ENCODE measurements around the gene SNX9. TPM values are rescaled to one million over a fixed set of nuclear protein-coding genes. Genes with fewer than 3 reads are reported as not detected.
A peak's percentile ranks its signal among the peaks of the same experiment; 100 is the strongest.

The SNX9 gene
- polyA plus RNA-seq, 2 of the 4 experiments (the other 2 are of a cell fraction), result 13.9 to 29.8 TPM

GRCh38 chr6:157822245-157823000, 623 bp upstream of the SNX9 start:
- Histone ChIP-seq H3K9me3 (no peaks in the 10 kb centered on the region), H3K4me2 (peak overlapping the region; percentile 94), H3K4me3 (peak overlapping the region; percentile 99), H3K27ac (peak overlapping the region; percentile 96 to 99), H3K4me1 (peaks cover 22% of the 10 kb centered on the region)
- DNase-seq (ENCODE audit: low read depth in 1 of 2, low spot score in 1 of 2) (peak; percentile 10 to 12), ATAC-seq (peak; percentile 51 to 68), FAIRE-seq (no peak)
- ChIA-PET CTCF (interaction anchor here (1.3 kb wide), 1 partner anchor 21 kb away, joined by 3 read pairs; no protein-coding TSS in a partner anchor), POLR2A (interaction anchor here (1.2 kb wide), 1 partner anchor 58 kb away, joined by 3 read pairs; no protein-coding TSS in a partner anchor)
- 90% methylated on average over 10 of the region's 53 CpGs for WGBS (ENCODE audit: missing lambda C conversion rate)
- TF ChIP-seq, protein P1, sequence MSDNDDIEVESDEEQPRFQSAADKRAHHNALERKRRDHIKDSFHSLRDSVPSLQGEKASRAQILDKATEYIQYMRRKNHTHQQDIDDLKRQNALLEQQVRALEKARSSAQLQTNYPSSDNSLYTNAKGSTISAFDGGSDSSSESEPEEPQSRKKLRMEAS (IDR thresholded peaks at IDR 0.05), result peak; percentile 35; the same call in 1 of the 2 replicates
- TF ChIP-seq, protein P2, sequence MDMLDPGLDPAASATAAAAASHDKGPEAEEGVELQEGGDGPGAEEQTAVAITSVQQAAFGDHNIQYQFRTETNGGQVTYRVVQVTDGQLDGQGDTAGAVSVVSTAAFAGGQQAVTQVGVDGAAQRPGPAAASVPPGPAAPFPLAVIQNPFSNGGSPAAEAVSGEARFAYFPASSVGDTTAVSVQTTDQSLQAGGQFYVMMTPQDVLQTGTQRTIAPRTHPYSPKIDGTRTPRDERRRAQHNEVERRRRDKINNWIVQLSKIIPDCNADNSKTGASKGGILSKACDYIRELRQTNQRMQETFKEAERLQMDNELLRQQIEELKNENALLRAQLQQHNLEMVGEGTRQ (IDR thresholded peaks at IDR 0.05), result no peak
- TF ChIP-seq, protein P3, sequence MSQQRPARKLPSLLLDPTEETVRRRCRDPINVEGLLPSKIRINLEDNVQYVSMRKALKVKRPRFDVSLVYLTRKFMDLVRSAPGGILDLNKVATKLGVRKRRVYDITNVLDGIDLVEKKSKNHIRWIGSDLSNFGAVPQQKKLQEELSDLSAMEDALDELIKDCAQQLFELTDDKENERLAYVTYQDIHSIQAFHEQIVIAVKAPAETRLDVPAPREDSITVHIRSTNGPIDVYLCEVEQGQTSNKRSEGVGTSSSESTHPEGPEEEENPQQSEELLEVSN (IDR thresholded peaks at IDR 0.05; ENCODE audit: borderline replicate concordance, low read depth), result peak; percentile 60; the same call in 1 of the 2 replicates
- no peak for TF ChIP-seq HOXB13 (CRISPR knock-in tag; IDR thresholded peaks at IDR 0.05; ENCODE audit: low read depth)
- peak; percentile 34 for TF ChIP-seq PHF8 (IDR thresholded peaks at IDR 0.05; ENCODE audit: borderline replicate concordance, low read depth)
- no peak for TF ChIP-seq ESRRA (IDR thresholded peaks at IDR 0.05; ENCODE audit: borderline replicate concordance, low read length)
- TF ChIP-seq KDM5A (IDR thresholded peaks at IDR 0.05), result no peak
- no peak for TF ChIP-seq JUNB (IDR thresholded peaks at IDR 0.05)
- TF ChIP-seq CEBPB (IDR thresholded peaks at IDR 0.05), result no peak
- TF ChIP-seq, protein P4, sequence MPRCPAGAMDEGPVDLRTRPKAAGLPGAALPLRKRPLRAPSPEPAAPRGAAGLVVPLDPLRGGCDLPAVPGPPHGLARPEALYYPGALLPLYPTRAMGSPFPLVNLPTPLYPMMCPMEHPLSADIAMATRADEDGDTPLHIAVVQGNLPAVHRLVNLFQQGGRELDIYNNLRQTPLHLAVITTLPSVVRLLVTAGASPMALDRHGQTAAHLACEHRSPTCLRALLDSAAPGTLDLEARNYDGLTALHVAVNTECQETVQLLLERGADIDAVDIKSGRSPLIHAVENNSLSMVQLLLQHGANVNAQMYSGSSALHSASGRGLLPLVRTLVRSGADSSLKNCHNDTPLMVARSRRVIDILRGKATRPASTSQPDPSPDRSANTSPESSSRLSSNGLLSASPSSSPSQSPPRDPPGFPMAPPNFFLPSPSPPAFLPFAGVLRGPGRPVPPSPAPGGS (IDR thresholded peaks at IDR 0.05), result no peak
- no peak for TF ChIP-seq ZFP36 (IDR thresholded peaks at IDR 0.05; ENCODE audit: borderline replicate concordance, partially characterized antibody)

- Histone ChIP-seq H3K4me3 (peak overlapping the region; percentile 99), H3K4me2 (peak overlapping the region; percentile 94), H3K9me3 (no peaks in the 10 kb centered on the region), H3K27ac (peak overlapping the region; percentile 96 to 99), H3K4me1 (peaks cover 22% of the 10 kb centered on the region)
- ChIA-PET POLR2A (no interaction called here), CTCF (interaction anchor here (1.2 to 1.4 kb wide), 2 partner anchors 9 to 67 kb away, joined by 3 read pairs; no protein-coding TSS in a partner anchor)
- FAIRE-seq (no peak), ATAC-seq (peak; percentile 48 to 63), DNase-seq (ENCODE audit: low read depth in 1 of 2, low spot score in 1 of 2) (peak; percentile 13 to 60)
- WGBS (ENCODE audit: missing lambda C conversion rate), result under 1% methylated on average over 21 of the region's 74 CpGs
- TF ChIP-seq REST (IDR thresholded peaks at IDR 0.05), result no peak
- TF ChIP-seq EHMT2 (IDR thresholded peaks at IDR 0.05; ENCODE audit: low read depth), result no peak
- 0 out of 2 replicates have a peak, but pooled peaks have one; percentile 37 for TF ChIP-seq PHF8 (IDR thresholded peaks at IDR 0.05; ENCODE audit: borderline replicate concordance, low read depth)
- no peak for TF ChIP-seq HOXB5 (CRISPR knock-in tag; IDR thresholded peaks at IDR 0.05)
Observed at GRCh38 chr6:157823528-157824370, 703 bp downstream of the SNX9 start.

All from A549 (cell line).